ENCODE results near the gene TEX14.
"Not testable (repeated sequence)": the region's sequence is repeated elsewhere in the genome, so short reads cannot be mapped to it uniquely, and the experiment has no call there.

TEX14 gene

DNA sequence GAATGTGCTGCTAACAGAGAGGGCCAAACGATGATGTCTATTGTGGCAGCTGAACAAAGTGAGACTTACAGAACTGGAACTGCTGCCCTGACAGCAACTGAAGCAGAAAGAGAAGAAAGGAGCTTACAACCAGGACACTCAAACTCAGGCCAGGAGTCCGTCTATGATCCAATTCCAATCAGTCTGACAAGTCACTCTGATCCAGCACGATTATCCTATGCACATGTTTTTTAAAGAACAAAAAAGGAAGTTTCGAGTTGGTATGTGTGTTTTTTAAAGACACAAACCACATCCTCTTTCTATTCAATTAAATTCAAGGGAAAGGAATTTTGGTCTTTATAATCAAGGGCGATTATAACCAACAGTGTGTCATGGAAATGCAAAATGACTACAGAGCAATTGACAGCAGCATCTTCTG is 135.0 kb downstream of the TEX14 start:
- no peak overlapping the region for H3K27ac ChIP-seq
- TF ChIP-seq ZFX (IDR thresholded peaks at IDR 0.05; ENCODE audit: borderline replicate concordance): no peak
- TF ChIP-seq, protein P1, sequence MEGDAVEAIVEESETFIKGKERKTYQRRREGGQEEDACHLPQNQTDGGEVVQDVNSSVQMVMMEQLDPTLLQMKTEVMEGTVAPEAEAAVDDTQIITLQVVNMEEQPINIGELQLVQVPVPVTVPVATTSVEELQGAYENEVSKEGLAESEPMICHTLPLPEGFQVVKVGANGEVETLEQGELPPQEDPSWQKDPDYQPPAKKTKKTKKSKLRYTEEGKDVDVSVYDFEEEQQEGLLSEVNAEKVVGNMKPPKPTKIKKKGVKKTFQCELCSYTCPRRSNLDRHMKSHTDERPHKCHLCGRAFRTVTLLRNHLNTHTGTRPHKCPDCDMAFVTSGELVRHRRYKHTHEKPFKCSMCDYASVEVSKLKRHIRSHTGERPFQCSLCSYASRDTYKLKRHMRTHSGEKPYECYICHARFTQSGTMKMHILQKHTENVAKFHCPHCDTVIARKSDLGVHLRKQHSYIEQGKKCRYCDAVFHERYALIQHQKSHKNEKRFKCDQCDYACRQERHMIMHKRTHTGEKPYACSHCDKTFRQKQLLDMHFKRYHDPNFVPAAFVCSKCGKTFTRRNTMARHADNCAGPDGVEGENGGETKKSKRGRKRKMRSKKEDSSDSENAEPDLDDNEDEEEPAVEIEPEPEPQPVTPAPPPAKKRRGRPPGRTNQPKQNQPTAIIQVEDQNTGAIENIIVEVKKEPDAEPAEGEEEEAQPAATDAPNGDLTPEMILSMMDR (IDR thresholded peaks at IDR 0.05): no peak

GRCh38 chr17:58555109-58555508 is 136.7 kb downstream of the TEX14 start:
- not testable (repeated sequence) for H3K27ac ChIP-seq

DNA sequence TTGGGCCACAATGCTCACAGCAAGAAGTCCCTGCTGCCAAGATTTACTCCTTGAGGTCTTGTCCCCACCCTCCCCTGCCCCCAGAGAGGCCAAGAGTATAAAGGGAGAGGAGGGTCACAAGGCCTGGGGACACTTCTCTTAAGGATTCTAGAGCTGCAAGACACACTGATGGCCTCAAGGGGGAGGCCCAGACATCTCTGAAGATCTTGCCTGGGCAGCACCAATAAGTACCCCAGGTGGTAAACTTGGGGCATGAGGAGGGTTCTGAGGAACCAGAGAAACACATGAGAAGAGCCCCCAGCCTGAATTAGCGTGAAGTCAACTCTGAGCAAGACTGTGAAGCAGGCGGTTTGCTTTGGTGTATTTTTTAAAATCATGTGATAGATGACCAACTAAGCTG is 150.6 kb downstream of the TEX14 start:
- TF ChIP-seq, protein P1 (IDR thresholded peaks at IDR 0.05): peak; percentile 19
- no peak for TF ChIP-seq ZFX (IDR thresholded peaks at IDR 0.05; ENCODE audit: borderline replicate concordance)
- no peak overlapping the region for H3K27ac ChIP-seq

DNA sequence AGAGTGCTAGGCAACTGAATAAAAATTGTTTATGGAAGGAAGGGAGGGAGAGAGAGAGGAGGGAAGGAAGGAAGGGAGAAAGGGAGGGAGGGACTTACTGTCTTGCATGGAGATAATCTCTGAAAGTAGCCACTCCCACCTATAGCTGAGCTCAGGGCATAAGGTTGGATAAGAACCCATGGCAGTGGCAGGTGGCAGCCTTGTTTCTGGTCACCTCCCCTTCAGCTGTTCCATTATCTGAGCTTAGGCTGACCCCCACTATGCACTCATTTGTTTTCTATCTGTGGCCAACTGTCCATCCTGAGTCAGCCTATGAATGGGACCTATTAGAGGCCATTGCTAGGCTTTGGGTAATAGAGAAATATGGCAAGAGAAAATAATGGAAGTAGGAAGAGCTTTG is 152.1 kb downstream of the TEX14 start:
- H3K27ac ChIP-seq: no peak overlapping the region
- TF ChIP-seq, protein P1 (IDR thresholded peaks at IDR 0.05): no peak
- TF ChIP-seq ZFX (IDR thresholded peaks at IDR 0.05; ENCODE audit: borderline replicate concordance): no peak

DNA sequence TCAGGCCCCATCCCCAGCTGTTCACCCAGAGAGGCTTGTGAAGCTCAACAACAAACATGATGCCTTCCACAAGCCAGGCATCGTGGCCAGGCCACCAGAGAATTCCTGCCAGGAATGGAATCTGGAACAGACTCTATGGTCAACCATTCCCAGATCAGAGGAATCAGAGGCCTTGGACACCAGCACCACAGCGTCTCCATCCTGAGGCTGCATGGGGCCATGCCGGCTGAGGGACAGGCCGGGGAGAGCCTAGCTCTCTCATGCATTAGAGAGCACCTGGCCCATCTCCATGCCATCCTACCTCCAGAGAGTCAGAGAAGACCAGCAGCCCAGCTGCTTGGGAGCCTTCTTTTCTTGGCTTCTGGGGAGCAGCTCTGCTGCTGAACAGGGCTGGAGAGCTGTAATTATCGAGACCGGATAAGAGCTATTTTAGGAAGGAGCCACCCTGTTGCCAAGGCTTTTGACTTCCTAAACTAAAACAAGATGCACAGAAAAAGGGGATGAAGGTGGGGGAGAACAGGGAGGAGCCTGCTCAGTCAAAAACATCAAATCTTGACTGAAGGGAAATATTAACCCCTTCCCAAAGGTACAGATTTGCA is 152.9 kb downstream of the TEX14 start:
- TF ChIP-seq, protein P1 (IDR thresholded peaks at IDR 0.05): no peak
- no peak for TF ChIP-seq ZFX (IDR thresholded peaks at IDR 0.05; ENCODE audit: borderline replicate concordance)
- no peak overlapping the region for H3K27ac ChIP-seq

- TF ChIP-seq, protein P1 (IDR thresholded peaks at IDR 0.05): no peak
- TF ChIP-seq ZFX (IDR thresholded peaks at IDR 0.05; ENCODE audit: borderline replicate concordance): no peak
- H3K27ac ChIP-seq: no peak overlapping the region
These were observed 154.6 kb downstream of the TEX14 start for GRCh38 chr17:58537266-58537665.

DNA sequence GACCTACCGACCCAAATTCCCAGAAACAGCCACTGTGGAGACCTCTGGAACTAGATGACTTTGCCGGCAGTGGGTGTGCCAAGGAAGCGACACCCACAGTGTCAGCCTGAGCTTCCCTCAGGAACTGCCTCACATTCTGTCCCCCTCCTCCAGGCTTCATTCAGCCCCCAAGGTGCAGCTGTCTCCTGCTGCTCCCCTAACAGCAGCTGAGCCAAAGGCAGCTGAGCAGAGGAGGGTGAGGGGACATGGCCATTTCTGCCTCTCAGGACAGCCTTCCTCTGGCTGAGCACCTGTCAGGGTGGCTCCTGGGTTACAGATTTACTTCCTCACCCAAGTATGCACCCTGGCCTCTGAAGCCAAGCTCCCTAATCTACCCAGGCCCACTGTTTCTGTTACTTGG is 155.3 kb downstream of the TEX14 start:
- H3K27ac ChIP-seq: no peak overlapping the region
- no peak for TF ChIP-seq ZFX (IDR thresholded peaks at IDR 0.05; ENCODE audit: borderline replicate concordance)
- TF ChIP-seq, protein P1 (IDR thresholded peaks at IDR 0.05): no peak

- no peak for TF ChIP-seq ZFX (IDR thresholded peaks at IDR 0.05; ENCODE audit: borderline replicate concordance)
- TF ChIP-seq, protein P1 (IDR thresholded peaks at IDR 0.05): no peak
These were observed 156.4 kb downstream of the TEX14 start for GRCh38 chr17:58535431-58535830.

More at GRCh38 chr17:58535431-58535830, 156.4 kb downstream of the TEX14 start:
- H3K27ac ChIP-seq: no peak overlapping the region

All from 22Rv1 (cell line).